SH-SY5Y (cell line): ENCODE measurements around the gene IL5RA.

Experiments used
- GATA2 ChIP-seq: IDR thresholded peaks from 2 replicates; pipeline ENCODE4 v1.6.1; 2011; ENCODE audit warnings: mild to moderate bottlenecking, low read depth, low read length
- GATA3 ChIP-seq: IDR thresholded peaks from 2 replicates; pipeline ENCODE4 v1.6.1; 2011; ENCODE audit warnings: low read depth, mild to moderate bottlenecking, low read length, moderate library complexity

IL5RA gene, protein sequence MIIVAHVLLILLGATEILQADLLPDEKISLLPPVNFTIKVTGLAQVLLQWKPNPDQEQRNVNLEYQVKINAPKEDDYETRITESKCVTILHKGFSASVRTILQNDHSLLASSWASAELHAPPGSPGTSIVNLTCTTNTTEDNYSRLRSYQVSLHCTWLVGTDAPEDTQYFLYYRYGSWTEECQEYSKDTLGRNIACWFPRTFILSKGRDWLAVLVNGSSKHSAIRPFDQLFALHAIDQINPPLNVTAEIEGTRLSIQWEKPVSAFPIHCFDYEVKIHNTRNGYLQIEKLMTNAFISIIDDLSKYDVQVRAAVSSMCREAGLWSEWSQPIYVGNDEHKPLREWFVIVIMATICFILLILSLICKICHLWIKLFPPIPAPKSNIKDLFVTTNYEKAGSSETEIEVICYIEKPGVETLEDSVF

DNA sequence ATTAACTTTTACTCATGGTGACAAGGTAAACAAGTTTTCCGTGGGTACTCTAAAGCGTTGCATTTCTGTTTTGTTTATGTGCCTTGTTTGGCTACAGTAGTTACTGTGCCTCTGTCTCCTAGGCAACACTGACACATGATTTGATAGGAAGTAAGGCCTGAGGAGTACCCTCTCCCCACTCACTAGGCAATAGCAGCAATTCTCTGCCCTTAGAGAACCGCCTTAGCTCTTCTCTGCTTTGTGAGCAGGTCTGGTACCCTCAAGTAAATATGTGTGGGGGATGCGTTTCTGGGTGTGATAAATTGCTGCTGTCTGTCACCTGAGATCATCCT is at the start of gene IL5RA:
TSS of gene IL5RA (minus strand) at position 76 of the 332 bp plus-strand sequence. CDS start 5,390 bp downstream, outside the sequence.
- no peak for TF ChIP-seq GATA3
- no peak for TF ChIP-seq GATA2

DNA sequence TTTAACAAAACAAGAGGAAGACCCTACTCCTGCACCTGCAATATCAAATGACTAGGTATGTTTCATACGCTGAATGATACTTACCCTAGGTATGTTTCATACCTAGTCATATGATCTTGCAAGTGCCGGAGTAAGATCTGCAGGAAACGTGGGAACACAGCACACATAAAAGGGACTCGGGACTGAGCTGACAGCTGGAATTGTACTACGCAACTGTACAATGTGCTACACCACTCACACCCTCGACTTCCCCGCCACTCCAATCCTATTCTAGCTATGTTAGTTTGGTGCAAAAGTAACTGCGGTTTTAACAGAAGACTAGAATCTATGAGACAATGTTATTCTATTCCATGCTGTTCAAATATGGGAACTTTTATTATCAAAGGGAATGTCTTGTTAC is 47.3 kb upstream of the IL5RA start:
- TF ChIP-seq GATA2 (no peak), GATA3 (no peak)

DNA sequence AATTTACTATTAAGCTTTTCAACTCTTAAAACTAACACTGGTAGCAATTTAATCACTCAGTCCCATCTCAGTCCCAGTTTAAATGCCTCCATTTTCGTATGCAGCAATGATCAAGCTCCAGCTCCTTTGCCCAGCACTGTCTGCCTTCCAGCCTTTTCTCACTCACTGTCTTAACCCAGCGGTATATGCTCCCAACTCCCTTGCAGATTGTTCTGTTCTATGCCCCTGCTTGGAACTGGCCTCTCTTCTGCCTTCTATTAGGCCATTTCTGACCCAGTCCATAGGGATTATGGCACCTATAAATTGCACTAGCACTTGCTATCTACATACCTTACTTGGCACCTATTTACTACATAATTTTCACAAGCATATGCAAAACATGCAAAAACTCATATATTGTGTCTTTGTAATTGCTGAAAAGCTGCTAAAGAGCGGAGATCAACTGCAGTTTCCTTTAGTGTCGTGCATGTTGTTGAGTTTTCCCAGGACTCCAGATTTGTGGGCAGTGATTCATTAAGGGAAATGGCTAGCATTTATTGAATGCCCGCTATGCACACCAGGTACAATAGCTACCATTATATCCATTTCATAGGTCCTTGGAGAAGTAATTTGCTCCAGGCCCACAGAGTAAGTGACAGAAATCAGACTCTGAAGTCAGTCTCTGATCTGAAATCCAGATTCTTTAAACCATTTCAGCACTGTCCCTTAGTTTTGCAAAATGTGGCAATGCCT is 44.9 kb upstream of the IL5RA start:
- TF ChIP-seq GATA3 (no peak), GATA2 (no peak)

DNA sequence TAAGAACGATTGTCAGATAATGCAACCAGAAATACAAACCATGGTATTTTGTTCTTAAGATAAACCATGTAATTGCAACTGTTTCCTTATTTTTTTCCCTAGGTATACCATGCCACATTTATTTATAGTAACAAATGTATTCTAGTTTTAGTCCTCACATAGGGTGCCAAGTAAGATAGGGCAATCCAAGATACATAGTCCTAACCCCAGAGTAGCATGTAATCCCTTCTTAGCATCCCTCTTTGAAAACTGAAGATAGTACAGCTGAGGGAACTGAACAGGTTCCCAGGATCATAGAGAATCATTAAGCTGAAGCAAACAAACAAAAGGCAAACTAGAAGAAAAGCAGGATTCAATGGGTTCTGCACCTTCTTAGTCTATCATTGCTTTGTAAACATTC is 41.3 kb upstream of the IL5RA start:
- TF ChIP-seq GATA2 (no peak), GATA3 (no peak)

DNA sequence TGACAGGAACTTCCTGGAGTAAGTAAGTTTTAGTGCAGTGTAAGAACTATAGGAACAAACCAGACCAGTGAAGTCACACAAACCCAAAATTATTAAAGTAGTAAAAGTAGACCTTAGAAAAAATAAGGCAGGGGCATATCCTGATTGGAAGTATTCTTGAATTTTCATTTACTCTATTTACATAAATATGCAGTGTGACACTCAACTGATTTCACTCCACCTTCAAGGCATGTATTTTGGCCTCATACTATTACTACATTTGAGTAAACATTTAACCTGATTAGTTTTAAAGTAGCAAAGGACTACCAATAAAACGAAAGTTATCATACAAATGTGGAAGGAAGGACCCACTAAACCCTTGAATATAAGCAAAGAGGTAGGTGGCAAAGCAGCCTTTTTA is 39.4 kb upstream of the IL5RA start:
- no peak for TF ChIP-seq GATA3
- TF ChIP-seq GATA2, result no peak

DNA sequence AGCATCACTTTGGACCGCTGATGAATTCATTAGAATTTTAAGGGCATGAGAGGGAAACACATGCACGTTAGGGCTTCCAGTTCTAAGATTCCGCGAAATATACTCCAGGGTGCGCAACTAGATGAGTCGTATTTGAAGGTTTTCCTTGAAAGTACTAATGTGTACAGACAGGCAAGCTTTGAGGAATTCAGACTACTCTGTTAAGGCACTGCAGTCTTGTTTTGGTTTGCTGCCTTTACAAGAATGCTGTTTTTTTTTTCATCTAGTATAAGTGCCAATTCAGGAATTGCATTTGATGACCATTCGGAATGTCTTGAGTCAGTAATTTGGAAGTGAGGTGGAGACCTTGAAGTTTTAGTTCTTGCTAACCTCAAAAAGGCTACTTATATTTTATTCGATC is 35.7 kb upstream of the IL5RA start:
- TF ChIP-seq GATA3 (no peak), GATA2 (no peak)

DNA sequence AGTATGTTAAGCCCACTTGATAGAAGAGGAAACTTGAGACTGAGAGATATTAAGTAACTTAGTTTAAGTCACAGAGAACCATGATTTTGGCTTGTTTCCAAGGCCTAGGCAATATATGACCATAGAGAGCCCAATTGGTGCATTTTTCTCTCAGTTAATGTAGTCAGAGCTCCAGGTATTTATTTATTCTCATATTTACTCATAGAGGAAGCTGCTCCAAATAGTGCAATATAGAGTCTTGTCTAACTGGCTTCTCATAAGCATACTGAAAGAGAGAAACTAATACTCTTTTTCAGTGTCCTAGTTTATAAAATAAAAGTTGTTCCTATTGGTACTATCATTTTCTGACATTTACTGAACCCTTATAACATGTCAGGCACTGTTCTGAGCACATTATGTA is 31.8 kb upstream of the IL5RA start:
- TF ChIP-seq GATA2 (no peak), GATA3 (no peak)

DNA sequence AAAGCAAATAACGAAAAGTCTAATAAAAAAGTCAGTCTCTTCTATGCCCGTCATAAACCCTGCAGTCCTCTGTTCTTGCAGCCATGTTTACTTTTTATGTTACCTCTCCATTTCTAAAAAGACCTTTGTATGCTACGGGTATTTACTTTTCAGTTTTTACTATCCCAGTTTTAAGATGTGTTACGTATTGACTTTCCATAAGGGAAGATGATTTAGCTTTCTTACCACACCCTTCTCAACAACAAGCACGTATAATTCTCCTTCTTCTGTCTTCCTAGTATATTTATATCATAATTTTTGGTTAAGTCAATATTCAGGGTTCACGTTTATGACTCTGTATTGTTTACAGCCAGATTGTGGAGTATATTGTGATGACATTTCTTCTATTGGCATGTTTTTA is 27.4 kb upstream of the IL5RA start:
- TF ChIP-seq GATA2 (no peak), GATA3 (no peak)

DNA sequence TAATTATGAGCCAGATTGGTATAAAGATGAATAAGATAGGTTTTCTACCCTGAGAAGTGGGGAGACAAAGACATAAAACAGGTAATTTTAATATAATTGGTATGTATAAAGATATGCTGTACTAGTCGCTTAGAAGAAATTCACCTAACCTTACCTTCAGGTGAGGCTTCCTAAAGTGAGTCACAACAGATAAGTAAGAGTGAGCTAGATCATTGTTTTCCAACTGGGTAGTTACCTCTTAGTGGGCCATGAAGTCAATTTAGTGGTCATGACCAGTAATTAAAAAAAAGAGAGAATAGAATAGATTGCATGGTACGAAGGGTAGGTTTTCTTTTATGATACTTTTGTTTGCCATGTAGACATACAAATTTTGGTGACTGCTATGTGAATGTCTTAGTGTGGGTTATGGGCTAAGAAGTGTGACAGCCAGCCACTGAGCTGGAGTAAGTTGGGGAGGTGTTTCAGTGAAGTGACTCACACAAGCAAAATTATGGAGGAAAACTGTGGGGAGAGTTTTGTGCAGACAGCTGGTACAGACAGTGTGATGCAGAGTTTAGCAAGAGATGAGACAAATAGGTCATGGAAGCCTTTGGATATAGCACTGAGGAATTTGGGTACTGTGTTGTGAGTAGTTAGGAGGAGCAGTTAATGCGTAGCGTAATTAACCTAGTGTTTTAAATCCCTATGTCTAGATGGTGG is 24.7 kb upstream of the IL5RA start:
- no peak for TF ChIP-seq GATA3
- no peak for TF ChIP-seq GATA2

DNA sequence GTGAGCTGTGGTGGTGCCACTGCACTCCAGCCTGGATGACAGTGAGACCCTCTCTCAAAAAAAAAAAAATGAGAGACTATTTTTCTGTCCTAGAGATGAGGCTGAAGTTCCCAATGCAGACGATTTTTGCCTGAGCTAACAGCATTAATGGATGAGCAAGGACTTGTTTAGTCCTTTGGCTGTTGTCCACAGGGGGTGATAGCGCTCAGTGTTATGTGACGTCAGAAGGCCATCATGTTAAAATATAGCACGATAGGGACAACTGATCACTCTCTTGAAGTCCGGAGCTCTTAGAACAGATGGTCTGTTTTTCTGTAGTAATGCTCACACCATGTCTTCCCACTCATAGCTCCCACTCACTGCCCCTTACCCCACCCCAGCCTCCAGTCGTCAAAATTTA is 23.3 kb upstream of the IL5RA start:
- TF ChIP-seq GATA3, result no peak

DNA sequence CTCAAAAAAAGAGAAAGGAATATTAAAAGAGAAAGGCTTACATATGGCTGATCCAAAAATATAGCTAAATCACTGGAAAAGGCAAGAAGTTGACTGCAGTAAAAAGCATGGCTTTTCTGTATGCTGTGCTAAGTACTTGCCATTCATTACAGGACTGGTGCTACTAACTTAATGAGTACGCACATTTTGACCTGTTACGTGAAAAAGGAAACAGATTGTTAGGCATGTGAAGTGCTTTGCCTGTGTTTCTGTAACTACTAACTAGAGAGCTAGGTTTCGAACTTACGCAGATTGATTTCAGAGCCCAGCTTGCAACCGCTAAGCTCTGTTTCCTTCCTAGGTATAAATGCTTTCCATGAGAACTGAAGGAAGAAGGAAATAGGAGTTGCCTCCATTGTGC is 19.4 kb upstream of the IL5RA start:
- TF ChIP-seq GATA3 (no peak), GATA2 (no peak)

DNA sequence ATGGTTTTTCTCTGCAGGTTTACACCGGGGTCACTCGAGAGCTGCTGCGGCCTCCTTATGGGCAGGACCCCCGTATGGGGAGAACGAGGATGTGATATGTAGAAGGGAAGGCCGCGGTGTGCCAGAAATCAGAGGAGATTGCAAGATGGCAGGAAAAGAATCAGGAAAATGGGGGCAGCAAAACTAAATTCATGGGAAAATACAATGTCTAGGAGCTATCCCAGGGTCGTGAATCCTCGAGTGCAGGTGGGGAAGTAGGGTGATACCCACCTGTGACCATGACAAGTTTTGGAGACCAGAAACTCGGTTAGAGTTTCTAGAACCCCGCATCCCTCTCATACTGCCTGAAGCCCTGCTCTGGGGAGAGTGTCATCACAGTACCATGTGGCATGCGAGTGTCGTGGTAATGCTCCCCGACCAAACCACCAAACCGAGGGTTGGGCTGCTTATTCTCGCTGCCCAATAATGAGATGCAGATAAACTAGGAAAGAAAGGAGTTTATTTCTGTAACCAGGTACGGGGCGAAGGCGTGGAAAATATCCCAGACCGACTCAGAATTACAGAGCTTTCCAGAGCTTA is 17.3 kb upstream of the IL5RA start:
- TF ChIP-seq GATA2 (no peak), GATA3 (no peak)

DNA sequence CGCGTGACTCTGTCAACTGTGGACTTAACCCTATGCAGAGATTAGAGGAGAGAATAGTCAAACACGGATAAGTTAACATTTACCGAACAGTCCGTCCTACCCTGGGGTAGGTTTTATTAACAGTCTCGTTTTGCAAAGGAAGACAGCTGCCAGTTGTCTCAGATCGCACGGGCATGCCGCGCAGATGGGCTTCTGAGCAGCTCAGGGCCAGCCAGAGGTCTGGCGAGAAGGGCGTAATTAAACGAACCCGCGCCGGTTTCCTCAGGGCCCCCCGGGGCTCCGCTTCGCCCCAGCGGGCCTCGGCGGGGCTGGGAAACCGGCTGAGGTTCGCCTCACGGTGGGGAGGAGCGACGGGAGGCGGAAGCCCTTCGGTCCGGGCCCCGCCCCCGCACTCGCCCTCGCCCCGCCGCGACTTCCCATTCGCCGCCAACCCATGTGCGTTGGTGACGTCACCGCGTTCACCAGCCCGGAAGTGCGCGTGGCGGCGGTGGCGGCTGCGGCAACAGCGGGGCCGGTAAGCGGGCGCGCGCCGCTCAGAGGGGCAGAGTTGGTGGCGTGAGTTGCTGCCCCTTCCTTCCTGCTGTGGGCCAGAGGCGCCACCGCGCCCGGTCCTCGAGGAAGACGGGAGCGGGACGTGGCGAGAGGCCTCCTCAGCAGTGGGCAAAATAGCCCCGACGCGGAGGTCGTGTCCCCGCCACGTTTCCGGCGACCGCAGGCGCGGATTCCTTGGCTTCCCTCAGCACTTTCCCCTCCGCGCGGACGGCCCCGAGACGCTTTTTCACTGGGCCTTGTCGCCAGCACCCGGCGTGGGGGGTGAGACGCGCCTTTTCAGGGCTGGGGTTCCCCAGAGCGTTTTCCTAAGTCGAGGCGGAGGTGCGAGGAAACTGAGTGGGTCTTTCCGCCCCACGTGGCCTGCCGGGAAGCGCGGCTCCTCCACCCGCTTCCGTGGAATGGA is 16.6 kb upstream of the IL5RA start, which contains the start of gene TRNT1:
TSS of gene TRNT1 (plus strand) at position 464 of the 955 bp plus-strand sequence. CDS start 2,101 bp downstream, outside the sequence.
- TF ChIP-seq GATA3 (no peak), GATA2 (peak; percentile 20; the same call in 1 of the 2 replicates)
